Measurements from ENCODE around the gene NDUFB8.

- TF ChIP-seq POLR2A (IDR thresholded peaks at IDR 0.05) (no peak), CTCF (IDR thresholded peaks at IDR 0.05) (no peak)
Observed at GRCh38 chr10:100498059-100498458, 31.6 kb downstream of the NDUFB8 start.
